Activated CD8-positive, alpha-beta memory T cell treated with anti-CD3 and anti-CD28 coated beads, Interleukin-2, amount 50 U/mL, for 48 hours (primary cell): ENCODE data around the gene FSTL3.
"Not testable (repeated sequence)": the region's sequence is repeated elsewhere in the genome, so short reads cannot be mapped to it uniquely, and the experiment has no call there.

Source experiments
- DNase-seq: peaks from one replicate; pipeline ENCODE4 v3.0.0-alpha.2; 2020

FSTL3 gene

GRCh38 chr19:676339-677105, at the start of gene FSTL3:
TSS of gene FSTL3 (plus strand) at chr19:676392. CDS start at chr19:676424, 32 bp downstream.
- DNase-seq, result no peak

GRCh38 chr19:626566-626965, 49.6 kb upstream of the FSTL3 start:
- not testable (repeated sequence) for DNase-seq

GRCh38 chr19:628168-628567, 48.0 kb upstream of the FSTL3 start:
- DNase-seq, result no peak

GRCh38 chr19:629515-629914, 46.7 kb upstream of the FSTL3 start:
- not testable (repeated sequence) for DNase-seq

- DNase-seq, result no peak
These were observed 46.1 kb upstream of the FSTL3 start for GRCh38 chr19:629961-630714.

GRCh38 chr19:632579-633067, 43.6 kb upstream of the FSTL3 start:
- DNase-seq, result peak; percentile 84

- peak; percentile 98 for DNase-seq
These were observed 43.0 kb upstream of the FSTL3 start, which contains the start of gene POLRMT for GRCh38 chr19:633068-633785. TSS of gene POLRMT (minus strand) at chr19:633537. CDS start at chr19:633512, 25 bp downstream.

- no peak for DNase-seq
These were observed 42.2 kb upstream of the FSTL3 start for GRCh38 chr19:633786-634639.

- no peak for DNase-seq
These were observed 41.1 kb upstream of the FSTL3 start for GRCh38 chr19:634975-635652.

GRCh38 chr19:638906-639252, 37.3 kb upstream of the FSTL3 start:
- no peak for DNase-seq

- DNase-seq, result peak; percentile 98
These were observed 36.7 kb upstream of the FSTL3 start, which contains the start of gene FGF22 for GRCh38 chr19:639253-640160. TSS of gene FGF22 (plus strand) at chr19:639879. CDS start at chr19:639926, 47 bp downstream.

- no peak for DNase-seq
These were observed 36.0 kb upstream of the FSTL3 start for GRCh38 chr19:640161-640558.

GRCh38 chr19:640606-641189, 35.5 kb upstream of the FSTL3 start:
- DNase-seq, result no peak

GRCh38 chr19:641702-642101, 34.5 kb upstream of the FSTL3 start:
- no peak for DNase-seq

- no peak for DNase-seq
These were observed 33.1 kb upstream of the FSTL3 start for GRCh38 chr19:642767-643727.

GRCh38 chr19:643736-644135, 32.5 kb upstream of the FSTL3 start:
- DNase-seq, result no peak

GRCh38 chr19:644363-644762, 31.8 kb upstream of the FSTL3 start:
- DNase-seq, result no peak

GRCh38 chr19:644789-645188, 31.4 kb upstream of the FSTL3 start:
- no peak for DNase-seq
